HepG2 (cell line): ENCODE data around the gene JTB. TPM values are rescaled to one million over a fixed set of nuclear protein-coding genes. Genes with fewer than 3 reads are reported as not detected.

Experiments
- ADNP ChIP-seq: sonication (generic); formaldehyde crosslinking; IDR thresholded peaks from 2 replicates; pipeline ENCODE4 v1.4.0; 2020; ENCODE audit warnings: missing genetic modification reagents
- ARHGAP35 ChIP-seq: sonication (generic); formaldehyde crosslinking; IDR thresholded peaks from 2 replicates; pipeline ENCODE4 v1.9.0; 2022; ENCODE audit warnings: mild to moderate bottlenecking, inconsistent platforms, moderate library complexity, missing genetic modification reagents, borderline replicate concordance
- ASH2L ChIP-seq: fragments of 300-600, 200-600 bp; sonication (generic); IDR thresholded peaks from 2 replicates; pipeline ENCODE4 v1.7.0; 2017; ENCODE audit warnings: low read depth, mild to moderate bottlenecking, moderate library complexity, mixed read lengths, low read length; ENCODE audit not compliant: insufficient read length
- ATF2 ChIP-seq: sonication (generic); formaldehyde crosslinking; IDR thresholded peaks from 2 replicates; pipeline ENCODE4 v1.4.0; 2020; ENCODE audit warnings: missing genetic modification reagents
- CREB1 ChIP-seq, 2 experiments: fragments of 450-650 bp in 1 of 2; IDR thresholded peaks; 2 replicates each; pipeline ENCODE4 v1.6.1; 2016 to 2017; ENCODE audit warnings: control low read depth in 1 of 2, mild to moderate bottlenecking in 1 of 2, missing compliant biosample characterization in 1 of 2, missing genetic modification characterization in 1 of 2
- DNMT1 ChIP-seq: sonication (generic); formaldehyde crosslinking; IDR thresholded peaks from 2 replicates; pipeline ENCODE4 v1.5.1; 2020; ENCODE audit warnings: mild to moderate bottlenecking, missing genetic modification reagents
- GTF3A ChIP-seq: sonication (generic); formaldehyde crosslinking; conservative IDR thresholded peaks from 2 replicates; pipeline ENCODE4 v1.4.0; 2020; ENCODE audit warnings: mild to moderate bottlenecking, missing genetic modification reagents
- SRSF9 ChIP-seq: fragments of 200-400 bp; formaldehyde crosslinking; IDR thresholded peaks from 2 replicates; pipeline ENCODE4 v1.6.1; 2018; ENCODE audit warnings: borderline replicate concordance, mild to moderate bottlenecking, low read depth, low read length; ENCODE audit not compliant: insufficient read depth, poor library complexity, severe bottlenecking
- TCF12 ChIP-seq, 2 experiments: fragments of 450-650 bp in 1 of 2; sonication (generic) in 1 of 2; formaldehyde crosslinking in 1 of 2; IDR thresholded peaks; 2 replicates each; pipeline versions ENCODE4 v1.6.1 to v1.8.0; 2017 to 2022; ENCODE audit warnings: antibody characterized with exemption in 1 of 2, mild to moderate bottlenecking in 1 of 2, missing genetic modification reagents in 1 of 2, moderate library complexity in 1 of 2
- TCF7 ChIP-seq: sonication (generic); IDR thresholded peaks from 2 replicates; pipeline ENCODE4 v1.6.1; 2016; ENCODE audit warnings: antibody characterized with exemption, low read depth
- THAP11 ChIP-seq: IDR thresholded peaks from 2 replicates; pipeline ENCODE4 v1.6.1; 2016; ENCODE audit warnings: missing biosample characterization, missing genetic modification reagents
- THAP8 ChIP-seq: sonication (generic); formaldehyde crosslinking; IDR thresholded peaks from 2 replicates; pipeline ENCODE4 v1.5.1; 2020; ENCODE audit warnings: missing genetic modification reagents, mild to moderate bottlenecking, borderline replicate concordance
- ZBTB8A ChIP-seq: sonication (generic); formaldehyde crosslinking; IDR thresholded peaks from 2 replicates; pipeline ENCODE4 v1.4.0; 2020; ENCODE audit warnings: mild to moderate bottlenecking, low read depth, missing genetic modification reagents, borderline replicate concordance
- ZMYM3 ChIP-seq: sonication (generic); formaldehyde crosslinking; IDR thresholded peaks from 2 replicates; pipeline ENCODE4 v1.5.1; 2020; ENCODE audit warnings: mild to moderate bottlenecking, missing genetic modification reagents
- ZNF121 ChIP-seq: sonication (generic); formaldehyde crosslinking; IDR thresholded peaks from 2 replicates; pipeline ENCODE4 v1.5.0; 2020; ENCODE audit warnings: mild to moderate bottlenecking, missing genetic modification reagents
- ZNF180 ChIP-seq: sonication (generic); formaldehyde crosslinking; IDR thresholded peaks from 2 replicates; pipeline ENCODE4 v1.4.0; 2020; ENCODE audit warnings: low read depth, missing genetic modification reagents, borderline replicate concordance
- ZNF556 ChIP-seq: sonication (generic); formaldehyde crosslinking; IDR thresholded peaks from 2 replicates; pipeline ENCODE4 v1.4.0; 2020; ENCODE audit warnings: mild to moderate bottlenecking, missing genetic modification reagents, borderline replicate concordance
- ZNF557 ChIP-seq: sonication (generic); formaldehyde crosslinking; IDR thresholded peaks from 2 replicates; pipeline ENCODE4 v1.4.0; 2020; ENCODE audit warnings: missing genetic modification reagents
- ZNF615 ChIP-seq: sonication (generic); formaldehyde crosslinking; IDR thresholded peaks from 2 replicates; pipeline ENCODE4 v1.5.0; 2020; ENCODE audit warnings: mild to moderate bottlenecking, missing genetic modification reagents, borderline replicate concordance
- ZNF674 ChIP-seq: sonication (generic); formaldehyde crosslinking; IDR thresholded peaks from 2 replicates; pipeline ENCODE4 v1.5.0; 2020; ENCODE audit warnings: low read depth, mild to moderate bottlenecking, missing genetic modification reagents
- ZNF83 ChIP-seq: sonication (generic); formaldehyde crosslinking; IDR thresholded peaks from 2 replicates; pipeline ENCODE4 v1.4.0; 2020; ENCODE audit warnings: missing genetic modification reagents, mild to moderate bottlenecking, borderline replicate concordance
- polyA plus RNA-seq, 8 experiments: library from polyadenylated mRNA; depleted of rRNA in 3 of 8; stranded (reverse) in 7 of 8; unstranded in 1 of 8; fragments of >200 nt; fragmentation: Illumina TruSeq in 4 of 8; extraction: Trizol in 4 of 8; gene quantifications; 2 replicates each; pipeline versions ENCODE4 v1.2.1 to v1.2.3, GENCODE V29; 2011 to 2016; ENCODE audit warnings: low read depth in 4 of 8, missing spikeins in 1 of 8, mixed read lengths in 1 of 8; ENCODE audit not compliant: insufficient read depth in 1 of 8
- total RNA-seq, 5 experiments: library from RNA; depleted of rRNA; stranded (reverse); fragments of >200 nt; fragmentation: Illumina TruSeq; extraction: Trizol; gene quantifications; 2 replicates each; pipeline ENCODE4 v1.2.3, GENCODE V29; 2016; ENCODE audit warnings: low read depth in 1 of 5
- TF ChIP-seq, protein P1 (sequence below): IDR thresholded peaks from 2 replicates; pipeline ENCODE4 v1.6.1; 2016; ENCODE audit warnings: missing compliant biosample characterization, missing genetic modification reagents, borderline replicate concordance
- TF ChIP-seq, protein P2 (sequence below): sonication (generic); formaldehyde crosslinking; IDR thresholded peaks from 2 replicates; pipeline ENCODE4 v1.4.0; 2020; ENCODE audit warnings: mild to moderate bottlenecking, missing genetic modification reagents

Gene JTB
- total and polyA plus RNA-seq, 2 of the 13 experiments (the other 11 are each of a cell fraction or from before 2014, with no cell fraction given): 96.7 to 99.2 TPM

DNA sequence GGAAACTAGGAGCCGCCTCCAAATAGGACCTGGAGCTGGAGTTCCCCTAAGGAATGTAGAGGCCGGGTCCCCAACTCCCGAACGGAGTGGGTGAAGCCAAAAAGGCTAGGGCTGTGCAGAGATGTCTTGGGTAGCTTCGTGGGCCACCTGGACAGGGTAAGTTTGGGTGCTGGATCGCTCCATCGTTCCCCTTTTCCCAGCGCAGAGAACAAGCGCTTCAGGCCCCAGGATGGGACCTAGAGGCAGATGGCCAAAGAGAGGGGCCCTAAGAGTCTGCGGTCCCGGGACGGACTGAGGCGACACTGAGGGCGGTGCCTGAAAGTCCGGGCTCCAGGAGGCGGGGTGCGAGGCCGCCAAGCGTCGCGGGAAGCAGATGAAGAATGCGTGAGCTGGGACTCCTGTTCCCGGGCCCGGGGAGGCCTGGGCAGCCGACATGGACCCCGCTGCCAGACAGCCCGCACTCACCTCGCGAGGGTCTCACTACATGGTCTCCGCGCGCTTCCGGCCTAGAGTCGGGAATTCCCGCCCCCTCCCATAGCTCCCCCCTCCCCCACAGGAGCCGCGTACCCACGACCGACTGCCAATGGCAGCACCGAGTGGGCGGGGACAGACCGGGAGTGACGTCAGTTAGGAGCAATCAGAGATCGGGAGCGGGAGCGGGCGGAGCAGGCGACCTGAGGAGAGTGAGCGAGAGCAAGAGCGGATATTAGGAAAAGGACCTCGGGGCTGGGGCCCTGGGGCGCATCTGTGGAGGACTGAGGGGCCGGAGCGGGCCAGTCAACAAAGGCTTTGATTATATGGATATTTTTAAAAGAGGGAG, 14.2 kb downstream of the JTB start, which contains the start of gene SLC39A1 (continued):
- TF ChIP-seq, protein P1, sequence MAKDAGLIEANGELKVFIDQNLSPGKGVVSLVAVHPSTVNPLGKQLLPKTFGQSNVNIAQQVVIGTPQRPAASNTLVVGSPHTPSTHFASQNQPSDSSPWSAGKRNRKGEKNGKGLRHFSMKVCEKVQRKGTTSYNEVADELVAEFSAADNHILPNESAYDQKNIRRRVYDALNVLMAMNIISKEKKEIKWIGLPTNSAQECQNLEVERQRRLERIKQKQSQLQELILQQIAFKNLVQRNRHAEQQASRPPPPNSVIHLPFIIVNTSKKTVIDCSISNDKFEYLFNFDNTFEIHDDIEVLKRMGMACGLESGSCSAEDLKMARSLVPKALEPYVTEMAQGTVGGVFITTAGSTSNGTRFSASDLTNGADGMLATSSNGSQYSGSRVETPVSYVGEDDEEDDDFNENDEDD (CRISPR knock-in tag): peak; percentile 66; the same call in 1 of the 2 replicates
- TF ChIP-seq GTF3A (CRISPR knock-in tag) (no peak), ATF2 (CRISPR knock-in tag) (peak; percentile 86; the same call in 1 of the 2 replicates), ZMYM3 (CRISPR knock-in tag) (no peak), THAP8 (CRISPR knock-in tag) (no peak), ASH2L (peak; percentile 42), ZNF615 (CRISPR knock-in tag) (no peak), ZBTB8A (CRISPR knock-in tag) (no peak), ZNF180 (CRISPR knock-in tag) (no peak), DNMT1 (CRISPR knock-in tag) (0 out of 2 replicates have a peak, but pooled peaks have one; percentile 1), ZNF556 (CRISPR knock-in tag) (0 out of 2 replicates have a peak, but pooled peaks have one; percentile 26), SRSF9 (no peak), ARHGAP35 (CRISPR knock-in tag) (no peak), ZNF557 (no peak), ZNF674 (no peak), TCF12 (IDR thresholded peaks at IDR 0.05) (no peak), TCF12 (CRISPR knock-in tag; IDR thresholded peaks at IDR 0.05) (0 out of 2 replicates have a peak, but pooled peaks have one; percentile 49), ZNF83 (CRISPR knock-in tag) (no peak), ADNP (CRISPR knock-in tag) (no peak), CREB1 (IDR thresholded peaks at IDR 0.05) (peak; percentile 95), CREB1 (CRISPR knock-in tag; IDR thresholded peaks at IDR 0.05) (peak; percentile 90), TCF7 (no peak), THAP11 (CRISPR knock-in tag) (peak; percentile 85), ZNF121 (peak; percentile 83)
- TF ChIP-seq, protein P2, sequence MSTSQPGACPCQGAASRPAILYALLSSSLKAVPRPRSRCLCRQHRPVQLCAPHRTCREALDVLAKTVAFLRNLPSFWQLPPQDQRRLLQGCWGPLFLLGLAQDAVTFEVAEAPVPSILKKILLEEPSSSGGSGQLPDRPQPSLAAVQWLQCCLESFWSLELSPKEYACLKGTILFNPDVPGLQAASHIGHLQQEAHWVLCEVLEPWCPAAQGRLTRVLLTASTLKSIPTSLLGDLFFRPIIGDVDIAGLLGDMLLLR (CRISPR knock-in tag): no peak
